ENCODE data around the gene CDC7. TPM values are rescaled to one million over a fixed set of nuclear protein-coding genes. Genes with fewer than 3 reads are reported as not detected.
"Not testable (repeated sequence)": the region's sequence is repeated elsewhere in the genome, so short reads cannot be mapped to it uniquely, and the experiment has no call there.

Gene CDC7
- total RNA-seq, 1 donor from 2014 or later: 2.4 TPM

DNA sequence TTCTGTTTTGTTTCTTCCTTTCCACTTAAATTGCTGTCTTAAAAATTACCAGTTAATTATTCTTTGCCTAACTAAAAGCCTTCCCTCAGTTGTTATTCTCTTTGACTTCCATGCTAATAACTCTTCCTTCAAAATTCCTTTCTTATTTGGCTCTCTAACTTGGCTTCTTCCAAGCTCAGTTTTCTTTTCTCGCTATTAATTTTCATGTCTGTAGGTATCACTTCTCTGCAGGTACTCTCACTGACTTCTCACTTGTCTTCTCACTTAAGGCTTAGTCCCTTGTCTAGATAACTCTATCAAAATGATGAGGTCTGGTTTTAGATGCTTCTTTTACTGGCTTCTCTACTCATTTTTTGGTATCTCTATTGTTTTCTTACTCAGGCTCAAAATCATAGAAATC is 10.1 kb downstream of the CDC7 start:
- no peak for DNase-seq (ENCODE audit: low spot score)

DNA sequence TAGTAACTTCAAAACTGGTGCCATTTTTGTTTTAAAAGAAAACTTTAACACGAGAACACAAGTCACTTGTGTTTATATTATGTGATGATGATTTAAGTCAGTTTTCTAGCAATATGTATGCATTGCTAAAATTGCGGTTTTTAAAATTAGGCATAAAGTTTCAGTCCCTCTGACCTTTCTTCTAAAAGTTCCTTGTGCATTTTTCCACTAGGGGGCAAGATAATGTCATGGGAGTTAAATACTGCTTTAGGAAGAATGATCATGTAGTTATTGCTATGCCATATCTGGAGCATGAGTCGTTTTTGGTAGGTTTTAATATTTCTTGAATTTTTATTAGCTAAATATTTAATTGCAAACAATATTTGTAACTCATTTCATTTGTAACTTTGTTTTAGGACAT is 10.7 kb downstream of the CDC7 start:
- DNase-seq (ENCODE audit: low spot score): no peak

- DNase-seq (ENCODE audit: low spot score): no peak
These were observed 12.5 kb downstream of the CDC7 start for GRCh38 chr1:91513160-91513559.

DNA sequence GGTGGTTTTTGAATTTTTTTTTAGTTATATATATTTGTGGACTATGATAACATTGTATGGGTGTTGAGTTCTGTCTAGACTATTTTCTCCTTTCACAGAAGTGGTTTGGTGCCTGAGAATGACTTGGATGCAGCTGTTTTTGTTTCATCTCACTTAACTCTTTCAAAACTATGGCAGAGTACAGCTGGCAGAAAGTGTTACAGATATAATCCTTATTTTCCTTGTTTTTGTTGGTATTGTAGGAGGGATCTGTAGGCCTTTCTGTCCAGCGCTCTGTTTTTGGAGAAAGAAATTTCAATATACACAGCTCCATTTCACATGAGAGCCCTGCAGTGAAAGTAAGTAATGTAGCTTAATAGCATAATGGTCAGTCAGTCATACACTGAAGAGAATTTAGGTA is 13.1 kb downstream of the CDC7 start:
- no peak for DNase-seq (ENCODE audit: low spot score)

- DNase-seq (ENCODE audit: low spot score): no peak
These were observed 15.3 kb downstream of the CDC7 start for GRCh38 chr1:91515994-91516393.

- DNase-seq (ENCODE audit: low spot score): not testable (repeated sequence)
These were observed 16.0 kb downstream of the CDC7 start for GRCh38 chr1:91516605-91517004.

DNA sequence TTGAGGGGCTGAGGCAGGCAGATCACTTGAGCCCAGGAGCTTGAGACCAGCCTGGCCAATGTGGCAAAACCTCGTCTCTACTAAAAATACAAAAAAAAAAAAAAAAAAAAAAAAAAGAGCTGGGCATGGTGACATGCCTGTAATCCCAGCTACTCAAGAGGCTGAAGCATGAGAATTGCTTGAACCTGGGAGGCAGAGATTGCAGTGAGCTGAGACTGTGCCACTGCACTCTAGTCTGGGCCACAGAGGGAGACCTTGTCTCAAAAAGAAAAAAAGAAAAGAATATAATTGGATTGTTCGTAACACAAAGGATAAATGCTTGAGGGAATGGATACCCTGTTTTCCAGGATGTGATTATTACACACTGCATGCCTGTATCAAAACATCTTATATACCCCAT is 18.5 kb downstream of the CDC7 start:
- DNase-seq (ENCODE audit: low spot score): not testable (repeated sequence)

GRCh38 chr1:91520942-91521507 is 20.4 kb downstream of the CDC7 start:
- no peak for DNase-seq (ENCODE audit: low spot score)

DNA sequence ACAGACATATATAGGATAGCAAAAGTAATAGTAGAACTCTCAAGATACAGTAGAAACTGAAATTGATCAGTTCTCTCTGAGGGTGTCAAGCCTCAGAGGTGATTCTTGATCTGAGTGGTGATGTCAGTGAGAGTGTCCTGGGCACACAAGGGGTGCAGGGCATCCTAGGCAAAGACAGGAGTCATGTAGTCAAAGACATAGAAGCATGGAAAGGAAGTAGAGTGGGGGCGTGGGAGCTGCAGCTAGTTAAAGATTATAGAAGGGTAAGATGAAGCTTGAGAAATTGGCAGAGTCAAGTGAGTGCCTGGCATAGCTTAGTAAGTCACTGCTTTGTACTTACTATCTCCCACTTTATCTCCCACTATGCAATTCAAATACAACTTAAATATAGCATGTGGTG is 22.8 kb downstream of the CDC7 start:
- no peak for DNase-seq (ENCODE audit: low spot score)

DNA sequence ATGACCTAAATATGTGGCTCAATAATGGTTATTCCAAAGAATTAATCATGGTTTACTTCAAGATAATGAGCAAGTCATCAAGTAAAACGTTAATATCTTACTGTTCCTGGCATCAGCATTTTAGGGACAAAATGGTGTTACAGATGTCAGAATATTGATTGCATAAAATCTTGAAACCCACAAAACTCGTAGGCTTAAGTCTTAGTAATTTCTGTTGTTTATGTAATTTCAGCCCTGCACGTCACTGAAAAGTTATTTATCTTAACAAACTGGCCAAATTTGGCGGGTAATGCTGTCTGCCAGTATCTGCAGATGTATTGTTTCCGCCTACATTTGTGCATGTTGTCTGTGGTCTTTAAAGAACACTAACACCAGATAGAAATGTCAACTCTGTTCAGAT is 25.8 kb downstream of the CDC7 start:
- no peak for DNase-seq (ENCODE audit: low spot score)

- no peak for DNase-seq (ENCODE audit: low spot score)
These were observed 26.7 kb downstream of the CDC7 start for GRCh38 chr1:91527266-91527765.

DNA sequence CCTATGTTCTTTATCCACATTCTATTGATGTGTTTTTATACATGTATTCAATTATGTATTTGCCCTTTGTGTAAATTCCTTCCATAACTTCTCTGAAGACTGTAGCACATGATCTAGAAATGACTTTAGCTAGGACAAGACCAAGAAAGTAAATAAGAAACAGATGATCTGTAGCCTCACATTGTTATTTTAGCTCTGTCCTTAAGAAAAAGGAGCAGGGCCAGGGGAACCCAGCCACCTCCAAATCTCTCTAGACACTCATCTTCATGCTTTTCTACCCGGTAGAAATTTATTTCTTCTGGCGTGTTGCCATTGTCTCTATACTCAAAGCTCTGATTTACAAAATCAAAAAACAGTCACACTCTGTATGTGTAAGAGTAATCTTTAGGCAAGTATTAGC is 27.1 kb downstream of the CDC7 start:
- no peak for DNase-seq (ENCODE audit: low spot score)

- no peak for DNase-seq (ENCODE audit: low spot score)
These were observed 29.2 kb downstream of the CDC7 start for GRCh38 chr1:91529856-91530255.

DNA sequence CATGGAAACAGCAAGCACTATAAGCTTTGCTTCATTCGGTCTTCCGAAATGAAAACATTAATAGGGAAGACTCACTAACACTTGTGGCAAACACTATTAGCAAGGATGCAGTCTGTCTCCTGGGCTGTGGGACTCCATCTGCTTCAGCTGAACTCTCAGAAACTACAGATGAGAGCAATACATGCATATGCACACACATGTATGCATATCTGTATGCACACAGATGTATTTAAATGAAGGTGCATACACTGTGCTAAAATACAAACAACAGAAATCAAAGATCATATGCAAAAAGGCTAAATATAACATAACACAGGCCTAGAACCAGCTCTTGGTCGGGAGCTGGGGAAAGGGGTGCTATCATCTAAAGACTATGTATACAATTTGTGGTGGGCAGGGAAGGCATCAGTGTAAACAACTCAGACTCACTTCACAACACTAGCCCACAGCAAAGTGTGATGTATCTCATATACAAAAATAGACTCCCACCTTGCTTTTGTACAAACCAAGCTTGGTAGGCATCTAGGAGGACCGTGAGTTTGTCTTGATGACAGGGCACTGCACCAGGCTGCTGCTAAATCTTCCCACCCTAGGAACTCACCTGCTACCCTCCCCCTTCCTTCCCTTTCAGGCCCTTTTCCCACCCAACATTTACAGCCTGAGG is 32.8 kb downstream of the CDC7 start:
- no peak for DNase-seq (ENCODE audit: low spot score)

GRCh38 chr1:91535441-91535840 is 34.8 kb downstream of the CDC7 start:
- DNase-seq (ENCODE audit: low spot score): no peak

DNA sequence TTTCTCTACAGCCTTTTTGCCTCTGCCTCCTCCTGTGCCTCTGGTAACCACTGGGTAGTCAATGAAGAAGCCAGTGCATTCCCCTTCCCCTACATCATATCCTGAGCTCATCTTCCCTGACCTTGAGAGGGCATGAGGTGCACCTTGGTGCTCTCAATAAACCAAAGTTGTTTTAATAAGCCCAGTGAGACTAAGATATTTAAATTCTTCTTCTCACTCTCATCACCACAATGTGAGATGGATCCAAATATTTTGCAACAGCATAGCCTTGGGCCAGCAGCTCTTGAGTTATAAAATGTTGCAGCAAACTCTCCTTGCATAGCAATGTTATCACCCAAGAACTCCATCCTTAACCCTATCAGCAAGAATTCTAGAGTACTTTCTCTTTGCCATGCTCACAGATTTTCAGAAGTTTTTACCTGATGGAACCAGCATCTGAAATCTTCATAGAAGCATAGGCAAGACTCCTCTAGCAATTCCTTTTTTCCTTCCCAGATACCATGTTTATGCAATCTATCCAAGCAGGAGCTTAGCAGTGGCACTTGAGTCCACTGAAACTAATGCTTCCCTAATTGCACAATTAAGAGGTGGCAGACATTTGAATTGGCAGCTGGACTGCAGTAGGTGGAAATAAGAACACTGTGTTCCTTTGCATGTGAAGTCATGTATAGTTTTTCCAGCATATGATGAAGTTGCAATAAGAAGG is 36.8 kb downstream of the CDC7 start:
- no peak for DNase-seq (ENCODE audit: low spot score)

DNA sequence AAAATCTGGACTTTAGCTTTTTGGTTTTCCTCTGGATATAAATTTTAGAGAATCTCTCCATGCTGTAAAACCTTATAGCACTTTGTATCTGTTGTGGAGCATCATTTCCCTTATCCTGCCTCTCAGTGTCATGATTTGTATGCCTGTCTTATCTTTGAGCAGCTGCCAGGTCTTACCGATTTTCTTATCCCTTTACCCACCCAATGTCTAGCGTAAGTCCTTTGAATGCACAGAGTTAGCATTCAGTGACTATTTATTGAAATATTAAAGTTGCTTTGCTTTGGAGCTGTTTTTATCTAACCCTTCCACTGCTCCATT is 37.3 kb downstream of the CDC7 start:
- DNase-seq (ENCODE audit: low spot score): no peak

DNA sequence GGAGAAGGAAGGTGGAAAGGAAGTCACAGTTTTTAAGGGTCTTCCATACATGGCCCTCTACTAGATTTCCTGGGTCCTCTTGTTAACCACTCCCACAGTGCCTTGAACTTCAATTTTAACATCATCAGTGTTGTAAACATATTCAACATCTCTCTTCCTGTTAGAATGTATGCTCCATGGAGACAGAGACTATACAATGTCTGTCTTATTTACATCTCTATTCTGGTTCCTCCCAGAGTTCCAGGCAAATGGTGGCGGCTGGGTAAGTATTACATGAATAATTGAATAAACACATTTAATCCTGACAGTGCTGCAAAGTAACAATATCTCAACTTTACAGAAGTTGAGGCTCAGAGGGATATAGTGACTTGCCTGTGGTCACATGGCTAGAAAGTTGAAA is 40.3 kb downstream of the CDC7 start:
- no peak for DNase-seq (ENCODE audit: low spot score)

DNA sequence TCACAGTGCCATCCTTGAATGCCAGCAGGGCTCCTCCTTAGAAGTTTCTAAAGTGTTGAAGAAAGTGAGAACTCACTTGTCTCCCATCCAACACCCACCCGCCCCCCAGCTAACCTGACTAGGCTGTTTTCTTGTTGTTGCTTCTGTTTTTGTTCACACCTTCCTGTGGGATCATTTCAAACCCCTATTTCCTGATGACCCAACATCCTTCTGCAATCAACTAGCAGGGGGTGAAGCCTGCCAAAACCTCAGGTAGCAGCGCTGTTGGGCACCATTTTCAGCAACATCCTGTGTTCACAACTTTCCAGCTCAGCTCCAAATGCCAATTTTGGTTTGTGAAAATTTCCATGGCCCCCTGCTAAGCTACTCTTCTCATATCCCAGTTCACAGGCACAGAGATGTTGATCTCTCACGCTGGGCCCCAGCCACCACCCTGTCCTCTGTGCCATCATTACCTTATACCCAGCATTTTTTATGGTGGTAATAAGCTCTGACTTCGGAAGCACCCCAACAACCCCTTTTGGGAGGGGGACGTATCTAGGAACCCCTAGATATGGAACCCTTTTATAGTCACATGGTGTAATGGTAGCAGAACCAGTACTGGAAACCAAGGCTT is 41.4 kb downstream of the CDC7 start:
- no peak for DNase-seq (ENCODE audit: low spot score)

DNA sequence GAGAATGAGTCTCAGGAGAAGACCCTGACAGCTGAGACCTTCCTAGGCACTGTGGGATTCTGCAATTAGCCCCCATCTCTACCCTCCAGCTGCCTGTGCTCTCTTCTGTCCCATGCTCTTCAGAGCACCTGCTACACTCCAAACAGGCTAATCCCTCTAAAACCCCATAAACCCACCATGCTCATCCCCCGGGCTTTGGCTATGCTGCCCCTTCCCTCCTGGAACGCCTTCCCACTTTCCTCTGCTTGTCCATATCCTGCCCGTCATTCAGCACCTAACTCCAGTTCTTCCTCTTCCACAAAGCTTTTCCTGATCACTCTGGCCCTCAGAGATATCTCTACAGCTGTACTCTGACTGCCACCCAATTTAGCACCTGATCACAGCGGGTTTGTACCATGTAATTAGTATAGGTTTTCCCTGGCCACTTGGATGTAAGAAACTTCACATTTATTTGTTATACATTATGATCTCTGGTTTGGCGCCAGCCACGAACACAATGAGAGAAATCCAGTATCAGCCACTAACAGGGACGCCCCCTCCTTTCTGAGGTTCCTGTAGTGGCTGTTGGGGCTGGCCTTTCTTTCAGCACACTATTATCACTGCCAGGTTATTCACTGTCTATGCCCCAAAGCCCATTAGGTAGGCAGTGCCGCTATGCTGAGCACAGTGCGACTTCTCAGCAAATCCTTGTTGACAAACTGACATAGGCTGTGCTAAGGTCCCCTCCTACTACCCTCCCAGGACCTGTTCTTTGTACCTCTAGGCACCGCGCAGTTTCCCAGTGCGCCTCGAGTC is 45.1 kb downstream of the CDC7 start:
- no peak for DNase-seq (ENCODE audit: low spot score)

DNA sequence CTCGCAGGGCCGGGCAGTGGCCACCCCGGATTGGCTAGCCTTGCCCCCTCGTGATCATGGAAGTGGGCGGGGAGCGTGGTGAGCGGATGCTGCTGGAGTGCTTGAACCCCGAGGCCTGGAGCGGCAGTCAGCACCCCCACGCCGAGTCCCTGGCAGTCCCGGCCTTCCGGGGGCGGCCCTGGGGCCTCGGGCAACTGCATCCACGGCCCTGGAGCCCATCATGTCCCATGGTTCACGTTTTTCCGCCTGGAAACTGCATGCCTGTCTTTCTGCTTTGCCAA is 45.6 kb downstream of the CDC7 start:
- no peak for DNase-seq (ENCODE audit: low spot score)

DNA sequence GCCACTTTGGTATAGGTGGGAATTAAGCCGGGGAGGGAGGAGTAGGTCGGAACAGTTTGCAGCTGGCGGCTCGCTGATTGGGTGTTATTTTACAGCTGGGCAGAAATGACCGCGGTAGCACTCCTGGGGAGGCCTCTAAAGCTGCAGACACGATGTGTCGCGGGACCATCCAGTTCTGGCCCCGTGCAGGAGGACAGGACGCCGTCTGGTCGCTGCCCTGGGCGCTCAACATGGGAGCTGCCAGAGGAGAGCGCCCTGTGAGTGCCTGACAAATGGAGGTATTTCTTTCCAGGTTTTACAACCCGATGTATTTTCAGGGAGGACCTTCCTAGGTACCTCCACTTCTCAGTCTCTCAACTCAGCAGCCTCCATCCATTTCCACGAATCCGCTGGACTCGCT is 46.2 kb downstream of the CDC7 start:
- no peak for DNase-seq (ENCODE audit: low spot score)

Measured in mesenteric fat pad (tissue), 1 donor.